HG03378 (cell line): ENCODE data around the gene CCDC146.
"Not testable (repeated sequence)": the region's sequence is repeated elsewhere in the genome, so short reads cannot be mapped to it uniquely, and the experiment has no call there.

ENCODE experiments used
- ATAC-seq: cut with Tn5 transposase; IDR thresholded peaks from one replicate; pipeline ENCODE4 v1.9.1; 2021; ENCODE audit warnings: mild to moderate bottlenecking, moderate library complexity; ENCODE audit not compliant: unreplicated experiment

Gene CCDC146

DNA sequence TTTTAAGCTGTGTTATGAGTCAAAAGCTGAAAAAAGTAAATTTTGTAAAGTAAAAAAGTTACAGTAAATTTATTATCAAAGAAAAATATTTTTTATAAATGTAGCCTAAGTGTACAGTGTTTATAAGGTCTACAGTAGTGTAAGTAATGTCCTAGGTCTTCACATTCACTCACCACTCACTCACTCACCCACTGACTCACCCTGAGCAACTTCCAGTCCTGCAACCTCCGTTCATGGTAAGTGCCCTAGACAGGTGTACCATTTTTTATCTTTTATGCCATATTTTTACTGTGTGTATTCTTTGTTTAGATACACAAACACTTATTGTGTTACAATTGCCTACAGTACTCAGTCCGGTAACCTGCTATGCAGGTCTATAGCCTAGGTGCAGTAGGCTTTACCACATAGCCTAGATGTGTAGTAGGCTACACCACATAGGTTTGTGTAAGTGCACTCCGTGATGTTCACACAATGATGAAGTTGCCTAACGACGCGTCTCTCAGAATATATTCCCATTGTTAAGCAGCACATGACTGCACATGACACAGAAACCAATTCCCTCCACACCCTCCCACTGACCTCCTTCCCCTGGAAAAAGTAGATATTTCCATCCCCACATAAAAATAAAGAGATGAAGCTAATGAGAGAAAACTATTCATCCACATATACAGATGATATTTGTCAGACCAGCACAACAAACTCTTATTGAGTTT lies 122.0 kb downstream of the CCDC146 start:
- ATAC-seq: no peak

DNA sequence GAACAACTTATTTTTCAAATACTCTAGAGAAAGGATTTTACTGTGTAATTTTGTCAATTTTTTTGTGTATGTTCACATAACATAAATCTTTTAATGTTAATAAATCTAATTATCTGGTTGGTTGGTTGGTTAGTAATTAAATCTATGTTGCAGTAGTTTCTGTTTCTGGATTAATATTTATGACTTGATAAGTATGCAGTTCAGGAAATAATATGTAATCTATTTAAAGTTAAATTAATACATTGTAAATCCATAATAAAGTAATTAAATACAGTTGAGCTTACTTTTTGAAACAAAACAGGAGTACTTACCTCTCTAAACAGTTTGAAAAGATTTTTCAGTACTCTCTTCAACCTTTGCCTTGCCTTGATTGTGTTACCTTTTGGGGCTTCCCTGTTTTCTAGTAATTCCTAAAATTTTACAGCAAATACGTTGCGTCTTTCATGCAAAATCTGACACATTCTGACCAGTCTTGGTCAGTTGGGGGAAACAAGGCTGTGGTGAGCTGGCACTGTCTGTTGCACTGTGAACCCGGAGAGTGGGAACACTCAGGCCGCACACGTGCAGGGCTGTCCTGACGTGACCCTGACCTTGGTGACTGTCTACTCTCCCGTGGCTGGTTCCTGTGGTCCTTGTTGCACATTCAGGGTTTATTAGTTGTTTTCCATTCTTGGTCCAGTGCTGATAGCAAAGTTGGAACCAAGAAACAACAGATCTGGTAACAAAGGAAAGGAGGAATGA lies 122.8 kb downstream of the CCDC146 start:
- ATAC-seq: no peak

DNA sequence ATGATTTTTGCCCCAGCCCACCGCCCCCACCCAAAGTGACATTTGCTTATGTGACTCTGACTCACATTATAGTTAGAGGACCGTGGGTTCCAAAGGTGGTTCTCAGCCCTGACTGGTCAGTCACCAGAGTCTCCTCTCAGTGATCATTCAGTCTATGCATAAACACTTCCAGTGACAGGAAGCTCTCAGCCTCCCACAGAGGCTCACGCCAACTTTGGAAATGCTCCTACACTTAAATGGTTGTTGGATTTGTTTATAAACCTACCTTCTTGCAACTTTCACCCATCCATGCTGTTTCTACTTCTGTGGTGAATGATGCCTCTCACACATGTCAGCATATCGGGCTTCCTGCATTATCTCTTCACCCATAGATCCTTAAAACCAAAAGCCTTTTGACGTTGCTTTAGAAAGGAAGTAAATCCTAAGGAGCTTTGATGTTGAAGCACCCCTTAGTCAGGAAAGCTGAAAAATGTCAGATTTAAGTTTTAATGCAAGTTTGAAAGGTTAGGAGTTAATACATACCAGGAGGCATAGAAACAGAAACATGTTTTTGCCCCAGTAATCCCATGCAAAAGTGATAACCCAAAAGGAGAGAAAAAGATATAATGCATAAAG lies 123.7 kb downstream of the CCDC146 start:
- no peak for ATAC-seq

DNA sequence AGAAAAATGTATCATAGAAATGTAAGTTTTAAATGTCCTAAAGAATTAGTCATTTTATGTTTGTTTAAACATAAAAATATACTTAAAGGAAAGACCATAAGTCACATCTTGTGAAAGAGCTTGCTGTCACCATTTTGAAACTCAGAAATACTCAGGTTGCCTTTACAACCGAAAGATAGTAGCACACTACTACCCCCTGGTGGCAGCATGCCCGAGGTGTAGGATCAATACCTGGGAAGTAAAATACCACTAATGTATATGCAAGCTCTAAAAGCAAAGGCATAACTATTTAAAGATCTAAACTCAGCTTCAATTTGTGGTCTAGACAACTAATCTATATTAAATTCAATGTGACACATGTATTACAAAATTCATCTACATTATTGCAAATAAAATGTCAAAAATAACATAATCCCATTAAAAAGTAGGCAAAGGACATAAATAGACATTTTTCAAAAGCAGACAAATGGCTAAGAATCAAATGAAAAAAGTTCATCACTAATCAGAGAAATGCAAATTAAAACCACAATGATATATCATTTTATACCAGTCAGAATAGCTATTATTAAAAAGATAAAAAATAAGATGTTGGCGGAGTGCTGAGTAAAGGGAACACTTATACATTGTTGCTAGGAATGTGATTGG lies 124.9 kb downstream of the CCDC146 start:
- peak; percentile 90 for ATAC-seq

DNA sequence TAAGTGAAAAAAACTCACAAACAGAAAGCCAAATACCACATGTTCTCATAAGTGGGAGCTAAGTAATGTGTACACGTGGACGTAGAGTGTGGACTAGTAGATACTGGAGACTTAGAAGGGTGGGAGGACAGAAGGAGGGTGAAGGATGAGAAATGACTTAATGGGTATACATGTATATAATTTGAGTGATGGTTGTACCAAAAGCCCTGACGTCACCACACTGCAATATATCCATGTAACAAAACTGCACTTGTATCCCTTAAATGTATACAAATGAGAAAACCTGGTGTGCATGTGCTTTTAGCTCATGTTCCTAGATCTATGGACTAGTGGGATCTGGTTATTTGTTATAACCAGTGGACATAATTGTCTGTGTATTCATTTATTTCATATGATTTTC lies 125.7 kb downstream of the CCDC146 start:
- no peak for ATAC-seq

DNA sequence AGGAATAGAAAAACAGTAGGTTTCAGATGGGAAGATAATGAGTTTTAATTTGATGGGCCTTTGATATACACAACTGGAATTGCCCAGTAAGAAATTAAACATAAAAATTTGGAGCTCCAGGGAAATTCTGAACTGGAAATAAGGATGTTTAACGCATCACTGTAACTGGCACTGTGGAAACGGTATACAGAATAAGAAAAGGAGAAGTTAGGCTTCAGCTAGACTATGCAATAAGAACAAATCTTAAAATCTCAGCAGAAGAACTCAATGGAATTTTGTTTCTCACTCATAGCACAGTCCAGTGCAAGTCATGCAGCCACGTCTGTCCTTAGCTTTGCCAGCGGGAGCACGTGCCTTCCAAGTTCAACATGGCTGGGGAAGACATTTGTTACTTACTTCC lies 130.1 kb downstream of the CCDC146 start:
- ATAC-seq: no peak

DNA sequence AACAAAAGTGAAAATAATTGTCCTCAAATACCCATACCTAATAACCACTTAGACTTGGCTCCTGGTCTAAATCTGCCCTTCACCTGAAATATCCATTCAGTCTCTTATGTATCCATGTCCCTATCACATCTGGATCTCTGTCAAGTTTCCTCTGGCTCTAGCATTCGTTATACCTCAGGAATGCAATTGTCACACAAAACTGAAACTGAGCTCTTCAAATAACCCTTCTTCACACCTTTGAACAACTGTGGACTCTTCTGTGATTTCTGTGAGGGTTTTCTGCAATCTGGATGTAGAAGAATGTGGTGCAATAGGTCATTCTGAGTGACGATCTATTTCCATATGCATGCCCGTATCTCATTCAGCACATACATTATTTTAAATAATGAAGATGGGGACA lies 130.7 kb downstream of the CCDC146 start:
- ATAC-seq: no peak

DNA sequence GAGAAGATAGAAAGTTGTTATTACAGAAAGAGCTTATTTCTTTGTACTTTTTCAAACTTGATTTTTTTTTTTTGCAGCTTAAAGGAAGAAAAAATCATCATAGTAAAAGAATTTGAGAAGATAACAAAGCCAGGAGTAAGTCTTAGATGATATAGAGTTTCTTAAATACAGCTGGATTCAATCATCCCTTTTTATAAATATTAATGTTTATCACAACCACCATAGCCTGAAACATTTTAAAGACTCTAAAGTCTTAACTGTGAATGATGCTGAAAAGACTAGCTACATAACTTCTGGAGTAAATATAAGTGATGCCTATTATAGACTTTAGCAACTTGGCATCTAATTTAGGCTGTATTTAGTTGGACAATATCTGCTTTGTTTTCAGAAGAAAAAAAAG lies 132.0 kb downstream of the CCDC146 start:
- no peak for ATAC-seq

DNA sequence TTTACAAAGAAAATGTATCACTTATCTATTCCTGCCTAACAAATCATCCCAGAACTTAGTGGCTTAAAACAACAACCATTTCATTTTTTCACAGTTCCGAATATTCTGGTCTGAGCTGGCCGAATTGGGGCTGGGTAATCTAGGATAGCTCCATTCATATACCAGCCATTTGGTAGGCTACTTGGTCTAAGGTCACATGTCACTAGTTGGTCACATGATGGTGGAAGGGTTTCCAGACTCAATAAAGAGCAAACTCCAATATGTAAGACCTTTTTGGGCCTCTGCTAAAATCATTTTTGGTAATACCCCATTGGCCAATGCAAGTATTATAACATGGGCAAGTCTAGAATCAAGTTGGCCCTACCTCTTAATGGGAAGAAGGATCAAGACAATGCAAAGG lies 132.5 kb downstream of the CCDC146 start:
- no peak for ATAC-seq

DNA sequence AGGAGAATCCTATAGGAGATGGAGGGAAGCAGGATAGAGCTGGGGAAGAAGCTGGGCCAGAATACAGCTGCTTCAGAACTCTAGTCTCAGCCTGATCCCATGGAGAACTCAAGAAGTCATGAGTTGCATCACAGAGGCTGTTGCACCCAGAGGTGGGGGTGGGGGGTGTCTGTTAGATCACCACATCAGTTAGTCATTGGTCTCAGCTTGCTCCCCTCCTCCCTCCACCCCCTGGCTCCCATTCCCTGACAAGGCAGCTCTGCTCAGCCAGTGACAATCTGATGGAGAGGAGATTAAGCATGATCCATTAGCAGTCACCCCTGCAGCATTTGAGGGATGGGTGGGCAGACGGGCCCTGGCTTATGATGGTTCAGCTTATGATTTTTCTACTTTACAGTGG lies 135.6 kb downstream of the CCDC146 start:
- ATAC-seq: no peak

DNA sequence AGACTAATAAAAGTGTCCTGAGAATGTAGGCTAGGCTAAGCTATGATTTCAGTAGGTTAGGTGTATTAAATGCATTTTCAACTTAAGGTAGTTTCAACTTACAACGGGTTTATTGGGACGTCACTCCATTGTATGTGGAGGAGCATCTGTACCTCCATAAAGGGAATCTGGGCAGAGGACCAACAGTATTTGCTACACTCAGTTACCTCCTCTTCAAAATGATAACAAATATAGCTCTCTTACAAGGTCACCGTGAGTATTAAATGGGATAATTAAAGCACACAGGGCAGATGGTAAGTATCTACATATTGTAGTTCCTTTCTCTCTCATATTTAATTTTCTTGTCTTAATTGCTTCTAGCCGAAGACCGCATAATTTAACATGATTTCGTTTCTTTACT lies 136.2 kb downstream of the CCDC146 start:
- no peak for ATAC-seq

DNA sequence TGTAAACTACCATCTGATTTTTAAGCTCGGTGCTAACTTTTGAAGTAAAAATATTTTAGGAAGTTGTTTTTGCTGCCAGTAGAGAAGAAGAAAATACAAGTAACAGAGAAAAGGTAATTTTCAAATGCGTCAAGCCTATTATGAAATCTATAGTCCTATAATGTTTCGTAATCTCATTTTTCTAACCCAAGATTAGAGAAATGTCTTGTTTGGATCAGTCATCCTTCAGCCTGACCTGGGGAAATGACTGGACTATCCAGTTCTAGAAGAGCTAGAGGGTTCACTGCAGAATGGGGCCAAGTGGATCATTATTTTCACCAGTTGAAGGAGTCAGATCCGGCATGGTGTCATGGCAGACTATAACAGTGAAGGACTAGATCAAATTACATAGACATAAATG lies 139.9 kb downstream of the CCDC146 start:
- no peak for ATAC-seq

DNA sequence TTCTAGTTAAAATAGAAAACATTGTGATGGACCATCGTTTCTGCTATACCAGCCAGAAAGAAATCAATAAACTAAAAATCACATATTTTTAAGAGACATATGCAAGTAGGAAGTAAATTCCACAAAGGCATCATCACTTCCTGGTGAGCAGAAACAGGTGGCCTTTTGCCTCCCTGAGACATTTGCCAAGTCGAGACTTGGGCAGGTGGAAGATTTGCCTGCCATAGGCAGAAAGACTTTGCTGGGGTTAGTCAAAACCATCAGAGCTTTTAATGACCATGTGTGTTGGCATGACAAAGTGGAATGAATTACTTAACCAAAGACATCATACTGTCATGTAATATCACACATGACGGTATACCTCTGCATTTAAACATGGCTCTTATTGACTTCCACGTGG lies 143.3 kb downstream of the CCDC146 start:
- no peak for ATAC-seq

DNA sequence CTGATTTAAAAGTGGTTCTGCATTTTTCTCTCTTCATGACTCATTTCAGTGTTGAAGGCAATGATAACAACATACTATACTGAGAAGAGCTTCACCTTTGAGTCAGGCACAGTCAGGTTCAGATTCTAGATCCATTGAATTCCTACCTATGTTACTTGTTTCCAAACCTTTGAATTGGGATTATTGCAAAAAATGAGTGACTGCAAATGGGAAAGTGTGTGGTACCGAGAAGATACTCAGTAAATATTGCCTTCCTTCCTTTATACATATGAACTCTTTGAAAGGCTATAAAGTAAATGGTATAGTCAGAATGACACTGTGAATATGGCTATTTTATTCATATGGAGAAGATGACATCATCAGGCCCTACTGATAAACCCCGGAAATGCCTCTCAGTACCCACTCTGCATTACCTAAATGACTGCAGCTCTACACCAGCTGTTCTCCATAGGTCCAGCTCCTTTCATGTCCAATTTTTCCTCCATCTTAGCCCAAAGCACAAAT lies 143.9 kb downstream of the CCDC146 start:
- peak; percentile 94 for ATAC-seq

DNA sequence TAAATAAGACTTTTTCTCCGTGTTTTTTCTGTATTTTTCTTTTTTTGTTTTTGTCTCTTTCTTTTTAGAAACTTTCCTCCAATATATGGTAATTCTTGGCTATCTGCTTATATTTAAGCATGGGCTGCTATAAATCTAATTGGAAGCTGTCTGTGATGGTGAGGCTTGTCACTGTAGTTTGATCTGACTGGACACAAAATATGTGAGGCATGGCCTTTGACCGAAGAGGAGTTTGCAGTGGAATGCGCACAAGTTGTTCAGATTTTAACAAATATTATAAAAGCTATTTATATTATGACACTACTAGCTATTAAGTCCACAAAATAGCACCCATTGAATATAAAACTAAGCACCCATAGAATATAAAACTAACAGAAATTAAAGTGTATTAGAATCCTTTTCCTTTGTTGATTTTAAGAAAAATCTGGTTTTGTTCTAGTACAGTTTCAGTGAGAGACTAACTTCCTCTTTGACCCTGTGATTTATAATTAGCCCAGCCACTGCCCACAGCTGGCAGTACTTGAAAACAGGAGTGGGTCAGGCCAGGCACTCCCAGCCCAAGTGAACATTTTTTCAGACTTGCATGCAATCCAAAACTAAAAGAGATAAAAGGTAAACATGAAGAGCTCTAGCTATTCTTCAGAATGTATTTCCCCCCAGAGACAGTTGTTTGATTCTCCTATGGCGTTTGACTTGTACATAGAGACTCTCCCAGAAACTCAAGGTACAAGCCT lies 147.1 kb downstream of the CCDC146 start:
- ATAC-seq: peak; percentile 67

DNA sequence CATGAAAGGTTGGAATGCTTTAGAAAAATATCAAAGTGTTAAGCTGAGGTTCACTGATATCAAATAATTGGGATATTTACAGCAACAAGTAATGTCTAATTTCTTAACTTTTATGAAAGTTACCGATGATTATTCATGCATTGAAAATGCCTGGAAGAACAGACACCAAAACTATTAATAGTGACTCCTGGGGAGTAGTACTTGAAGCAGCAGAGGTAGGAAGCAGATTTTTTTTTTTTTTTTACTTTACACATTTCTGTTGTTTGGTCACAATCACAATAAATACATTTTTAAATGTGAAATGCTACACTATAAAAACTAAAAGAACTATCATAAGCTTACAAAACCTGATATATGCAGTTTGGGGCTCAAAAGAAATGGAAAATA lies 147.7 kb downstream of the CCDC146 start:
- ATAC-seq: no peak

DNA sequence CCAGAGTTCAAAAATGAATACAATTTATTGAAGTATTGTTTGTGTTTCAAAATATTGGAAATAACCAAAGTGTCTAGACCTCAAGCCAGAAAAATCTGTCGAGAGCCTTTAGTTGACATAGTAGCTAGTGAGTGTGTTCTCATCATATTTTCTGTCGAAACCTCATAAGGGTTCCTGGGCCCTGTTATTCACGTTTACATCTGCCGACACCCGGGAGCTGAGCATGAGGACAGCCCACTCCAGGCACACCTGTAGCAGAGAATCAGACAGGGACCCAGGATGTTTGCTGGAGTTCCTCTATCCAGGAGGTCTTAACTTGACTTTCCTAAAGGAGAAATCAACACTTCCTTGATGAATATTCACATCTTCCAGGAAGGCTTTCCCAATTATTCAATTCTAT lies 149.4 kb downstream of the CCDC146 start:
- no peak for ATAC-seq

DNA sequence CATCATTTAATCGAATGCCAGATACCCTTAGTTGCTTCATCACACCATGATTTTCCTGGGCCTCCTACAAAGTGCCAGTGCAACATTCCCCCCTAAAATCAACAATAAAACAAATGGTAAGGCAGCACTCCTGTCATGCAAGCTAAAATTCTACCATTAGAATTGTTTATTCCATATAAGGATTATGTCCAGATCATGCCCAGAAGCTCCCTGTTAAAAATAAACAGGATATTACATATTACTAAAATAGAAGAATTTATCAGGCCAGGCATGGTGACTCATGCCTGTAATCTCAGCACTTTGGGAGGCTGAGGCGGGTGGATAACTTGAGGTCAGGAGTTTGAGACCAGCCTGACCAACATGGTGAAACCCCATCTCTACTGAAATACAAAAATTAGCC lies 153.2 kb downstream of the CCDC146 start:
- ATAC-seq: not testable (repeated sequence)

DNA sequence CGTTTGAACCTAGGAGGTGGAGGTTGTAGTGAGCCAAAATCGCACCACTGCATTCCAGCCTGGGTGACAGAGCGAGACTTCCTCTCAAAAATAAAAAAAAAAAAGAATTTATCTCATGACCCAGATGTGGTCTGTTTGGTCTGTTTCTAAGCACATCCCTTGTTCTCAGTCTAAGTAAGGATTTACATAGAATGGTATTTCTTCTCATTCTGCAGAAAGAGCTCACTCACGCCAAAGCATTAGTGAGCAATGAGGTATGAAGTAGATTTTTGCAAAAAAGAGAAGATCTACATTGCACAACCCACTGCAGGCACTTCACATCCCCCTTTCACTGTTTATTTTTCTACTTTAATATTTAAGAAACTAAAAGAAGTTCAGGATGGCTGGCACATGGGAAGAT lies 153.7 kb downstream of the CCDC146 start:
- ATAC-seq: no peak

DNA sequence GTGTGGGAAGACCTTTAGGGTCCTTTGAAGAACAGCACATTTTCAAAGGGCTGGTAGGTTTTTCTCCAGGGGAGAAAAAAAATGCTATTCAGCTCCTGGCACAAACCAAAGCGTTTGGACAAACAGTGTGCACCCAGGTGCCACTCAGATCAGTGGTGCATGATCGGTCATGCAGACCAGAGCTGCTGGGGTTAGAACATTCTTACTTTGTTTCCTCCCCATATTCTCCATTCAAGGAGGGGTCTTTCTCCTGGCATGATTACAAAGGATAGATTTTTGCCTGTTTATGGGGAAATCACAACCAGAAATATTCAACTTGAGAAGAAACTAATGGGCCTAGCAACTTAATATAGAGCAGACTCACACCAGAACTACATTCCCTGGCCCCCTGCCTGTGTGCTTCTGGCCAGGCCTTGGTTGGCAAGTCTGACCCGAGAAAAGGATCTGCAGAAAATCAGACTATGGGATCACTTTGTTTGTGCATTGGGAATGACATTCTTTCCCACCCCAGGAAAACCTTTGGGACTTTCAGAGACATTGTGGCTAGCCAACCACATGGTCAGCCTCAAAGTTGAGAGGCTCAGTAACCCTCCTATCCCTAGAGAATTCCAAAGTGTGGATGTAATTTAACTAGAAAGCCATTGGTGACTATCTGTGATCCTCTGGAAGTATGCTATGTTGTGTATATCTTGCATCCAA lies 159.5 kb downstream of the CCDC146 start:
- ATAC-seq: no peak
